PC-3 (cell line): Measurements from ENCODE around the gene H3-3A. TPM values are rescaled to one million over a fixed set of nuclear protein-coding genes. Genes with fewer than 3 reads are reported as not detected.

Source experiments
- ATAC-seq: fragments of 200-7000 bp; cut with Tn5 transposase; 2 replicates; pipeline ENCODE4 v1.9.1; 2020; ENCODE audit warnings: mild to moderate bottlenecking, moderate library complexity
- BruUV-seq: library from RNA; stranded (reverse); fragments of 400-500 nt; replicated peaks from 2 replicates; lab custom pipeline; 2021; lab: Mats Ljungman, UMichigan
- CTCF ChIA-PET: fragments of 300-600 bp; sonication (Branson Sonifier 250); formaldehyde crosslinking; loops from one replicate; lab custom pipeline; 2022; ENCODE audit warnings: antibody characterized with exemption; lab: Charles Lee
- POLR2A ChIA-PET: fragments of 300-600 bp; sonication (Branson Sonifier 250); formaldehyde crosslinking; loops from one replicate; lab custom pipeline; 2022; ENCODE audit warnings: antibody characterized with exemption; ENCODE audit not compliant: unreplicated experiment; lab: Charles Lee
- DNase-seq: peaks from one replicate; pipeline ENCODE4 v3.0.0-alpha.2; 2015
- H2AFZ ChIP-seq: fragments of 300-600 bp; sonication (generic); 2 replicates; pipeline ENCODE4 v1.6.0; 2016; ENCODE audit warnings: antibody characterized with exemption, low read length
- H3F3A ChIP-seq: fragments of 300-600 bp; sonication (generic); one replicate; pipeline ENCODE4 v1.6.0; 2017; ENCODE audit warnings: antibody characterized with exemption, low read length, control low read depth, mild to moderate bottlenecking; ENCODE audit not compliant: unreplicated experiment
- H3K27ac ChIP-seq: fragments of 300-600 bp; sonication (generic); 2 replicates; pipeline ENCODE4 v1.5.1; 2016; ENCODE audit warnings: mild to moderate bottlenecking, low read length
- H3K27me3 ChIP-seq: fragments of 300-600 bp; sonication (generic); 2 replicates; pipeline ENCODE4 v1.6.1; 2016; ENCODE audit warnings: low read length, mixed read lengths
- H3K36me3 ChIP-seq: fragments of 300-600 bp; sonication (generic); 2 replicates; pipeline ENCODE4 v1.6.1; 2016; ENCODE audit warnings: low read depth, mixed run types, low read length, mixed read lengths
- H3K4me1 ChIP-seq: fragments of 300-600 bp; sonication (generic); 2 replicates; pipeline ENCODE4 v1.5.1; 2016; ENCODE audit warnings: low read length; ENCODE audit not compliant: insufficient read depth
- H3K4me2 ChIP-seq: fragments of 300-600 bp; sonication (generic); 2 replicates; pipeline ENCODE4 v1.6.0; 2016; ENCODE audit warnings: low read length
- H3K4me3 ChIP-seq: fragments of 300-600 bp; sonication (generic); 2 replicates; pipeline ENCODE4 v1.5.1; 2016; ENCODE audit warnings: mild to moderate bottlenecking, low read length, mixed read lengths
- H3K79me2 ChIP-seq: fragments of 300-600 bp; sonication (generic); 2 replicates; pipeline ENCODE4 v1.6.1; 2017; ENCODE audit warnings: low read length, mixed read lengths
- H3K9ac ChIP-seq: fragments of 300-600 bp; sonication (generic); 2 replicates; pipeline ENCODE4 v1.6.0; 2016; ENCODE audit warnings: mild to moderate bottlenecking, low read length
- H3K9me2 ChIP-seq: fragments of 300-600 bp; sonication (generic); replicated peaks from 2 replicates; pipeline ENCODE4 v1.6.1; 2016; ENCODE audit warnings: mixed run types, low read length, mixed read lengths
- H3K9me3 ChIP-seq: fragments of 300-600 bp; sonication (generic); 2 replicates; pipeline ENCODE4 v1.6.1; 2016; ENCODE audit warnings: low read length, mixed read lengths
- H4K20me1 ChIP-seq: fragments of 300-600 bp; sonication (generic); 2 replicates; pipeline ENCODE4 v1.6.1; 2016; ENCODE audit warnings: low read length, mixed read lengths
- CTCF ChIP-seq: fragments of 300-600 bp; sonication (generic); conservative IDR thresholded peaks from 2 replicates; pipeline ENCODE4 v1.5.1; 2017; ENCODE audit warnings: antibody characterized with exemption, low read depth, mild to moderate bottlenecking, low read length
- EZH2 ChIP-seq: fragments of 300-600 bp; sonication (generic); IDR thresholded peaks from one replicate; pipeline ENCODE4 v1.6.1; 2017; ENCODE audit warnings: antibody characterized with exemption, mild to moderate bottlenecking, low read length; ENCODE audit not compliant: unreplicated experiment
- EZH2phosphoT487 ChIP-seq: fragments of 300-600 bp; sonication (generic); IDR thresholded peaks from 2 replicates; pipeline ENCODE4 v1.6.1; 2018; ENCODE audit warnings: mild to moderate bottlenecking, antibody characterized with exemption, low read length, borderline replicate concordance
- intact Hi-C: fragments of 100-400 bp; cut with micrococcal nuclease; formaldehyde crosslinking; loops from 2 replicates; pipeline ENCODE4 v1.9.0; 2023
- total RNA-seq: library from RNA; depleted of rRNA; stranded (reverse); fragments of >200 nt; gene quantifications from 2 replicates; pipeline ENCODE4 v1.2.3, GENCODE V29; 2014; rRNA removed

The H3-3A gene
- total RNA-seq, 1 experiment from 2014 or later: 273 TPM

- Histone ChIP-seq H3K4me1 (peaks cover 34% of the 10 kb centered on the region), H3F3A (peaks cover 5% of the 10 kb centered on the region), H4K20me1 (no peaks in the 10 kb centered on the region), H3K79me2 (no peaks in the 10 kb centered on the region), H3K4me2 (peak overlapping the region; percentile 86), H3K27ac (no peak overlapping the region), H2AFZ (peak overlapping the region; percentile 88), H3K27me3 (no peaks in the 10 kb centered on the region), H3K36me3 (no peaks in the 10 kb centered on the region), H3K9me3 (no peaks in the 10 kb centered on the region), H3K4me3 (peak overlapping the region; percentile 73), H3K9me2 (no peaks in the 10 kb centered on the region), H3K9ac (peak overlapping the region; percentile 86; the same call in 1 of the 2 replicates)
- TF ChIP-seq CTCF (no peak), EZH2 (no peak), EZH2phosphoT487 (no peak)
- intact Hi-C loops: loop anchor here (1.0 to 5.0 kb wide), 4 partner anchors 12 to 124 kb away; partner anchors contain the start of gene SDE2
- BruUV-seq: no TSS peak
- CTCF ChIA-PET: interaction anchor here (1.7 kb wide), 1 partner anchor 56 kb away, joined by 16 read pairs; no protein-coding TSS in a partner anchor
- POLR2A ChIA-PET: no interaction called here
- ATAC-seq (no peak), DNase-seq (no peak)
Observed at GRCh38 chr1:226121049-226121586, 58.6 kb downstream of the H3-3A start.

Other genes starting within 250 kb of the H3-3A start
- 47.5 and 59.3 TPM in 2 replicates for gene TMEM63A, start 180.3 kb upstream of the H3-3A start, total RNA-seq
- gene LEFTY1, start 173.6 kb upstream of the H3-3A start, total RNA-seq: not detected in 2 replicates
- 57.7 and 69.0 TPM in 2 replicates for gene PYCR2, start 138.5 kb upstream of the H3-3A start, total RNA-seq
- gene LEFTY2, start 121.5 kb upstream of the H3-3A start, total RNA-seq: not detected in 2 replicates
- gene SDE2, start 63.4 kb upstream of the H3-3A start, total RNA-seq: 26.1 and 30.2 TPM in 2 replicates
- 62.2 and 62.9 TPM in 2 replicates for gene ACBD3, start 124.0 kb downstream of the H3-3A start, total RNA-seq
- not detected in 2 replicates for gene MIXL1, start 160.9 kb downstream of the H3-3A start, total RNA-seq
- 21.9 and 25.3 TPM in 2 replicates for gene LIN9, start 246.4 kb downstream of the H3-3A start, total RNA-seq